Measurements from ENCODE around the gene ZXDC. TPM values are rescaled to one million over a fixed set of nuclear protein-coding genes. Genes with fewer than 3 reads are reported as not detected.

ZXDC gene
- total RNA-seq, 1 experiment from 2014 or later, result 33.3 TPM

- ChIA-PET CTCF (no interaction called here), POLR2A (no interaction called here)
- Histone ChIP-seq H3K9me3 (ENCODE audit: control insufficient read depth, insufficient read depth, low read depth, low read length) (no peaks in the 10 kb centered on the region), H3K4me3 (ENCODE audit: low read depth in 2 of 2, low read length in 2 of 2) (no peak overlapping the region), H3K36me3 (ENCODE audit: control insufficient read depth, insufficient read depth, low read length) (peaks cover 4% of the 10 kb centered on the region; the same call in 1 of the 2 replicates), H3K27me3 (ENCODE audit: control insufficient read depth, insufficient read depth, low read length) (no peaks in the 10 kb centered on the region), H3K4me1 (ENCODE audit: control insufficient read depth, insufficient read depth, low read length) (no peaks in the 10 kb centered on the region), H3K27ac (ENCODE audit: low read length) (no peak overlapping the region)
- intact Hi-C loops (cut with micrococcal nuclease; ENCODE audit: unreplicated experiment), result no loop called here
- BruUV-seq (replicated peaks), result no TSS peak
- no peak for ATAC-seq
- DNase-seq (ENCODE audit: low read depth, low spot score), result no peak
- TF ChIP-seq SIN3A (IDR thresholded peaks at IDR 0.05; ENCODE audit: borderline replicate concordance, insufficient read depth, low read depth, low read length), result no peak
- TF ChIP-seq, protein P1, sequence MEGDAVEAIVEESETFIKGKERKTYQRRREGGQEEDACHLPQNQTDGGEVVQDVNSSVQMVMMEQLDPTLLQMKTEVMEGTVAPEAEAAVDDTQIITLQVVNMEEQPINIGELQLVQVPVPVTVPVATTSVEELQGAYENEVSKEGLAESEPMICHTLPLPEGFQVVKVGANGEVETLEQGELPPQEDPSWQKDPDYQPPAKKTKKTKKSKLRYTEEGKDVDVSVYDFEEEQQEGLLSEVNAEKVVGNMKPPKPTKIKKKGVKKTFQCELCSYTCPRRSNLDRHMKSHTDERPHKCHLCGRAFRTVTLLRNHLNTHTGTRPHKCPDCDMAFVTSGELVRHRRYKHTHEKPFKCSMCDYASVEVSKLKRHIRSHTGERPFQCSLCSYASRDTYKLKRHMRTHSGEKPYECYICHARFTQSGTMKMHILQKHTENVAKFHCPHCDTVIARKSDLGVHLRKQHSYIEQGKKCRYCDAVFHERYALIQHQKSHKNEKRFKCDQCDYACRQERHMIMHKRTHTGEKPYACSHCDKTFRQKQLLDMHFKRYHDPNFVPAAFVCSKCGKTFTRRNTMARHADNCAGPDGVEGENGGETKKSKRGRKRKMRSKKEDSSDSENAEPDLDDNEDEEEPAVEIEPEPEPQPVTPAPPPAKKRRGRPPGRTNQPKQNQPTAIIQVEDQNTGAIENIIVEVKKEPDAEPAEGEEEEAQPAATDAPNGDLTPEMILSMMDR (IDR thresholded peaks at IDR 0.05), result no peak
- no peak for TF ChIP-seq POLR2AphosphoS5 (IDR thresholded peaks at IDR 0.05; ENCODE audit: low read depth, low read length)
- TF ChIP-seq TCF7L2 (IDR thresholded peaks at IDR 0.05; ENCODE audit: low read depth, low read length), result no peak
- no peak for TF ChIP-seq REST (IDR thresholded peaks at IDR 0.05; ENCODE audit: insufficient read depth in 1 of 2, low read depth in 2 of 2, low read length in 1 of 2)
- in situ Hi-C loops (cut with HindIII; ENCODE audit: low pct_unique_long_range_greater_than_20kb, low sequenced_read_pairs), result no loop called here
Observed at GRCh38 chr3:126454025-126454424, 21.7 kb downstream of the ZXDC start.

DNA sequence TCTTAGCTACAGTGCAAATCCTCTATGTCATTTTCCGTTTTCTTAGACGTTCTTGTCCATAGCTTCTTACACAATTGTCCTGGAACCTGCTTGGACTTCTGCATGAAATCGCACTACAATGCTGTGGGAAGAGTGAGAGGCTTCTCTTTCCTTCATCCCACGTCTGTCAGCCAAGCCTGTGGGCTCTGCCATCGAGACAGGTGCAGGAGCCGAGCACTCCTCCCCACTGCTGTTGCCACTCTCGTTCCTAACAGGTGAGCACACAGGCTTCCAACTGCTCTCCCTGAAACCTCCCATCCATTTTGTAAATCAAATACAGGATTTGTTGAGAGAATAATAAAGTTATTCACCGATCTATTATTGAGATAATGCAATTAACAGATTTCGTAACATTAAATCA, 23.5 kb downstream of the ZXDC start:
- no TSS peak for BruUV-seq (replicated peaks)
- ATAC-seq (no peak), DNase-seq (ENCODE audit: low read depth, low spot score) (no peak)
- Histone ChIP-seq H3K4me3 (ENCODE audit: low read depth in 2 of 2, low read length in 2 of 2) (no peak overlapping the region), H3K27me3 (ENCODE audit: control insufficient read depth, insufficient read depth, low read length) (no peaks in the 10 kb centered on the region), H3K27ac (ENCODE audit: low read length) (no peak overlapping the region), H3K36me3 (ENCODE audit: control insufficient read depth, insufficient read depth, low read length) (0 out of 2 replicates have a peak, but pooled peaks cover 2% of the 10 kb centered on the region), H3K4me1 (ENCODE audit: control insufficient read depth, insufficient read depth, low read length) (no peaks in the 10 kb centered on the region), H3K9me3 (ENCODE audit: control insufficient read depth, insufficient read depth, low read depth, low read length) (no peaks in the 10 kb centered on the region)
- CTCF ChIA-PET, result no interaction called here
- intact Hi-C loops (cut with micrococcal nuclease; ENCODE audit: unreplicated experiment) (no loop called here), in situ Hi-C loops (cut with HindIII; ENCODE audit: low pct_unique_long_range_greater_than_20kb, low sequenced_read_pairs) (no loop called here)
- POLR2A ChIA-PET, result no interaction called here
- no peak for TF ChIP-seq REST (IDR thresholded peaks at IDR 0.05; ENCODE audit: insufficient read depth in 1 of 2, low read depth in 2 of 2, low read length in 1 of 2)
- TF ChIP-seq TCF7L2 (IDR thresholded peaks at IDR 0.05; ENCODE audit: low read depth, low read length), result no peak
- TF ChIP-seq POLR2AphosphoS5 (IDR thresholded peaks at IDR 0.05; ENCODE audit: low read depth, low read length), result no peak
- TF ChIP-seq, protein P1 (IDR thresholded peaks at IDR 0.05), result no peak
- no peak for TF ChIP-seq SIN3A (IDR thresholded peaks at IDR 0.05; ENCODE audit: borderline replicate concordance, insufficient read depth, low read depth, low read length)

All from Panc1 (cell line).